HEK293 (cell line): ENCODE data around the gene ZP4.

Experiments used
- CTCF ChIA-PET: fragments of 350-600 bp; formaldehyde crosslinking; extraction: SDS; loops from one replicate; lab custom pipeline; 2021; ENCODE audit warnings: antibody characterized with exemption; lab: Yijun Ruan, JAX
- POLR2A ChIA-PET: fragments of 300-600 bp; formaldehyde crosslinking; extraction: SDS; loops from one replicate; lab custom pipeline; 2020; ENCODE audit warnings: antibody characterized with exemption, inconsistent platforms; lab: Yijun Ruan, JAX
- H3K27ac ChIP-seq: fragments of 200-500 bp; sonication (Bioruptor generic); 2 replicates; pipeline ENCODE4 v1.5.1; 2014; ENCODE audit warnings: low read depth, low read length, control low read depth, inconsistent platforms; ENCODE audit errors: extremely low read depth
- H3K36me3 ChIP-seq, 2 experiments: fragments of 200-500 bp in 1 of 2; sonication (Bioruptor generic) in 1 of 2; 1 replicate in 1 of 2; 2 replicates in 1 of 2; pipeline ENCODE4 v1.5.1; 2014 to 2017; ENCODE audit warnings: inconsistent platforms in 2 of 2, low read length in 2 of 2; ENCODE audit not compliant: control insufficient read depth in 2 of 2, insufficient read depth in 1 of 2
- H3K4me1 ChIP-seq: fragments of 200-500 bp; sonication (Bioruptor generic); 2 replicates; pipeline ENCODE4 v1.5.1; 2014; ENCODE audit warnings: mild to moderate bottlenecking, low read length, inconsistent platforms; ENCODE audit not compliant: control insufficient read depth, insufficient read depth
- H3K4me3 ChIP-seq: 2 replicates; pipeline ENCODE4 v1.5.1; 2011; ENCODE audit warnings: low read depth, mild to moderate bottlenecking, control low read depth, low read length, moderate library complexity
- H3K9me3 ChIP-seq: fragments of 200-500 bp; sonication (Bioruptor generic); 2 replicates; pipeline ENCODE4 v1.5.1; 2014; ENCODE audit warnings: low read depth, low read length, inconsistent platforms; ENCODE audit not compliant: control insufficient read depth, insufficient read depth
- BCL6B ChIP-seq: fragments of 450-650 bp; formaldehyde crosslinking; IDR thresholded peaks from 2 replicates; pipeline ENCODE4 v1.5.1; 2017; ENCODE audit warnings: missing biosample characterization, missing genetic modification characterization
- GLIS2 ChIP-seq: fragments of 450-650 bp; formaldehyde crosslinking; IDR thresholded peaks from 2 replicates; pipeline ENCODE4 v1.5.1; 2016; ENCODE audit warnings: missing biosample characterization, missing genetic modification characterization
- HOXD13 ChIP-seq: sonication (generic); formaldehyde crosslinking; IDR thresholded peaks from 2 replicates; pipeline ENCODE4 v1.8.0; 2022; ENCODE audit warnings: missing genetic modification reagents, borderline replicate concordance
- KLF9 ChIP-seq: fragments of 450-650 bp; formaldehyde crosslinking; IDR thresholded peaks from 2 replicates; pipeline ENCODE4 v1.5.1; 2016; ENCODE audit warnings: missing biosample characterization, missing genetic modification characterization, low read depth
- MYNN ChIP-seq: fragments of 450-650 bp; formaldehyde crosslinking; IDR thresholded peaks from 2 replicates; pipeline ENCODE4 v1.5.1; 2016; ENCODE audit warnings: missing biosample characterization, missing genetic modification characterization, borderline replicate concordance
- MZF1 ChIP-seq: fragments of 450-650 bp; formaldehyde crosslinking; IDR thresholded peaks from 2 replicates; pipeline ENCODE4 v1.5.1; 2017; ENCODE audit warnings: missing biosample characterization, missing genetic modification characterization, borderline replicate concordance
- SETDB1 ChIP-seq: IDR thresholded peaks from one replicate; pipeline ENCODE4 v1.6.1; 2017; ENCODE audit warnings: mild to moderate bottlenecking, low read length, moderate library complexity, mixed read lengths; ENCODE audit not compliant: insufficient read length
- TCF7L2 ChIP-seq: IDR thresholded peaks from 2 replicates; pipeline ENCODE4 v1.6.1; 2011; ENCODE audit warnings: low read depth, mild to moderate bottlenecking, inconsistent platforms, low read length, moderate library complexity, borderline replicate concordance
- YY2 ChIP-seq: fragments of 450-650 bp; formaldehyde crosslinking; IDR thresholded peaks from 2 replicates; pipeline ENCODE4 v1.5.1; 2016; ENCODE audit warnings: missing biosample characterization, missing genetic modification characterization
- ZBTB20 ChIP-seq: fragments of 450-650 bp; formaldehyde crosslinking; IDR thresholded peaks from 2 replicates; pipeline ENCODE4 v1.5.1; 2016; ENCODE audit warnings: missing biosample characterization, missing genetic modification characterization
- ZFP69B ChIP-seq: fragments of 450-650 bp; formaldehyde crosslinking; IDR thresholded peaks from 2 replicates; pipeline ENCODE4 v1.5.1; 2016; ENCODE audit warnings: missing biosample characterization, missing genetic modification characterization
- ZNF175 ChIP-seq: fragments of 450-650 bp; formaldehyde crosslinking; IDR thresholded peaks from 2 replicates; pipeline ENCODE4 v1.5.1; 2016; ENCODE audit warnings: missing biosample characterization, missing genetic modification characterization
- ZNF184 ChIP-seq: fragments of 450-650 bp; IDR thresholded peaks from 2 replicates; pipeline ENCODE4 v1.5.1; 2018; ENCODE audit warnings: missing biosample characterization, mild to moderate bottlenecking, missing genetic modification characterization
- ZNF274 ChIP-seq, 2 experiments: fragments of 200-500 bp in 1 of 2; fragments of 450-650 bp in 1 of 2; sonication (Bioruptor generic) in 1 of 2; formaldehyde crosslinking in 1 of 2; IDR thresholded peaks; 2 replicates each; pipeline versions ENCODE4 v1.5.1 to v1.6.1; 2014 to 2016; ENCODE audit warnings: borderline replicate concordance in 1 of 2, inconsistent platforms in 1 of 2, low read length in 1 of 2, missing biosample characterization in 1 of 2, missing genetic modification characterization in 1 of 2
- ZNF350 ChIP-seq: fragments of 450-650 bp; formaldehyde crosslinking; IDR thresholded peaks from 2 replicates; pipeline ENCODE4 v1.5.0; 2017; ENCODE audit warnings: missing biosample characterization, mild to moderate bottlenecking, missing genetic modification characterization
- ZNF37A ChIP-seq: fragments of 450-650 bp; IDR thresholded peaks from 2 replicates; pipeline ENCODE4 v1.5.1; 2018; ENCODE audit warnings: missing biosample characterization, missing genetic modification characterization
- ZNF404 ChIP-seq: fragments of 450-650 bp; formaldehyde crosslinking; IDR thresholded peaks from 2 replicates; pipeline ENCODE4 v1.5.1; 2017; ENCODE audit warnings: missing biosample characterization, missing genetic modification characterization
- ZNF426 ChIP-seq: fragments of 450-650 bp; formaldehyde crosslinking; IDR thresholded peaks from 2 replicates; pipeline ENCODE4 v1.5.1; 2017; ENCODE audit warnings: missing biosample characterization, missing genetic modification characterization, mild to moderate bottlenecking, inconsistent platforms, moderate library complexity
- ZNF488 ChIP-seq: fragments of 450-650 bp; formaldehyde crosslinking; IDR thresholded peaks from 2 replicates; pipeline ENCODE4 v1.5.1; 2016; ENCODE audit warnings: missing biosample characterization, missing genetic modification characterization
- ZNF501 ChIP-seq: fragments of 450-650 bp; formaldehyde crosslinking; IDR thresholded peaks from 2 replicates; pipeline ENCODE4 v1.5.1; 2016; ENCODE audit warnings: missing biosample characterization, missing genetic modification characterization
- ZNF513 ChIP-seq: fragments of 450-650 bp; IDR thresholded peaks from 2 replicates; pipeline ENCODE4 v1.5.1; 2018; ENCODE audit warnings: missing biosample characterization, missing genetic modification characterization
- ZNF645 ChIP-seq: fragments of 450-650 bp; formaldehyde crosslinking; IDR thresholded peaks from 2 replicates; pipeline ENCODE4; 2016; ENCODE audit warnings: missing biosample characterization, missing genetic modification characterization
- ZNF768 ChIP-seq: fragments of 450-650 bp; formaldehyde crosslinking; IDR thresholded peaks from 2 replicates; pipeline ENCODE4 v1.5.1; 2018; ENCODE audit warnings: missing biosample characterization, mild to moderate bottlenecking, missing genetic modification characterization
- ZSCAN30 ChIP-seq: fragments of 450-650 bp; IDR thresholded peaks from 2 replicates; pipeline ENCODE4 v1.5.1; 2018; ENCODE audit warnings: missing biosample characterization, mild to moderate bottlenecking, missing genetic modification characterization, moderate library complexity

ZP4 gene

GRCh38 chr1:237931581-237931980 lies 40.9 kb upstream of the ZP4 start (continued):
- TF ChIP-seq ZNF274 (IDR thresholded peaks at IDR 0.05; ENCODE audit: low read length) (no peak), ZNF274 (tag by site-specific recombination; IDR thresholded peaks at IDR 0.05; ENCODE audit: borderline replicate concordance) (no peak), ZNF184 (no peak), ZFP69B (tag by site-specific recombination) (no peak), ZNF37A (tag by site-specific recombination) (no peak)

- POLR2A ChIA-PET = no interaction called here
- TF ChIP-seq ZNF488 (tag by site-specific recombination) (no peak), BCL6B (tag by site-specific recombination) (no peak), MYNN (no peak), TCF7L2 (no peak), ZNF37A (tag by site-specific recombination) (no peak), SETDB1 (no peak), MZF1 (tag by site-specific recombination) (no peak), YY2 (tag by site-specific recombination) (no peak), KLF9 (tag by site-specific recombination) (no peak), GLIS2 (no peak), ZNF426 (tag by site-specific recombination) (no peak), ZNF501 (tag by site-specific recombination) (no peak), ZSCAN30 (no peak), ZNF175 (tag by site-specific recombination) (no peak)
- no peaks in the 10 kb centered on the region for H3K4me1 ChIP-seq
- no peak overlapping the region for H3K4me3 ChIP-seq
- no peaks in the 10 kb centered on the region for H3K36me3 ChIP-seq
- H3K9me3 ChIP-seq = no peaks in the 10 kb centered on the region
- no peak overlapping the region for H3K27ac ChIP-seq
- CTCF ChIA-PET = interaction anchor here (0.6 to 3.0 kb wide), 3 partner anchors 63 to 1456 kb away, joined by 3 to 15 read pairs (median 3); no protein-coding TSS in a partner anchor
These were observed 36.5 kb upstream of the ZP4 start for GRCh38 chr1:237927198-237927597.

GRCh38 chr1:237921306-237921705 lies 30.6 kb upstream of the ZP4 start:
- Histone ChIP-seq H3K9me3 (no peaks in the 10 kb centered on the region), H3K4me3 (no peak overlapping the region), H3K4me1 (no peaks in the 10 kb centered on the region), H3K36me3 (no peaks in the 10 kb centered on the region), H3K27ac (no peak overlapping the region)
- ChIA-PET CTCF (interaction anchor here (0.6 to 1.3 kb wide), 4 partner anchors 42 to 1047 kb away, joined by 3 to 6 read pairs (median 4); no protein-coding TSS in a partner anchor), POLR2A (no interaction called here)
- no peak for TF ChIP-seq HOXD13 (CRISPR knock-in tag)
- no peak for TF ChIP-seq ZNF404 (tag by site-specific recombination)
- no peak for TF ChIP-seq ZBTB20 (tag by site-specific recombination)
- TF ChIP-seq ZNF274 (IDR thresholded peaks at IDR 0.05; ENCODE audit: low read length) = no peak
- no peak for TF ChIP-seq ZNF274 (tag by site-specific recombination; IDR thresholded peaks at IDR 0.05; ENCODE audit: borderline replicate concordance)
- TF ChIP-seq YY2 (tag by site-specific recombination) = no peak
- no peak for TF ChIP-seq ZNF513 (tag by site-specific recombination)
- TF ChIP-seq ZNF350 (tag by site-specific recombination) = no peak
- TF ChIP-seq ZNF645 (tag by site-specific recombination) = no peak
- TF ChIP-seq ZNF768 (tag by site-specific recombination) = no peak
